ENCODE data around the gene HOXB4.
A peak's percentile ranks its signal among the peaks of the same experiment; 100 is the strongest.

DNA sequence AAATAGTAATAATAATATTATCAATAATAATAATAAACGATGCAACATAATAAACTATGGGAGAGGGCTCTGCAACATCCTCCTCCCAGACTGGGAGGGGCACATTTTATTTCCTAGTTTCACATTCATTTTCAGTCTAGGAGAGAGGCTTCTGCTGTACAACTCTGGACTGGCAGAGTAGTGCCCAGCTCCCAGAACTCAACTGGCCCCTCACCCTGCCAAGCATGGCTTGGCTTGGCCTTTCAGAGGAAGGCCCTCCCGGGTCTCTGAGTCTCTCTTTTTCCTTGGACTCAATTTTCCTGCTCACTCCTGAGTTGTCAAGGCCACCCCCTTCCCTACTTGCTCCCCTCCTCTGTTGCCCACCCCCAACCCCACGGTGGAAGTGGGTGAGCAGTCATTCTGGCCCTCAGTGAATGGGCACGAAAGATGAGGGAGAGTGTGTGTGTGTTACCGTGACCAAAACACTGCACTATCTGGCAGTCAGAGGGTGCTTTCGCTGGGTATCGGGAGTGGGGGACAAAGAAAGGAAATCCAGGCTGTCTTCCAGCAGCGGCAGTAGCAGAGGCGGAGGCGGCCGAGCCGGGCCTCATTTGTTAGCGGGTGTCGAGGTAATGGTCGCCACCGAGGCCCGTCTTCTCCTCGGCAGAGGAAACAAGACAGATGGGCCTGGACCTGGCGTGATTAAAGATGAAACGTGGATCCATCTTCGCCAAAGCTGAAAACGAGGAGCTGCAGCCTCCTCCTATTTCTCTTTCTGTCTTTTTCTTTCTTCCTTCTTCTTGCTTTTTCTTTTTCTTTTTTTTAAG, 2.3 kb downstream of the HOXB4 start:
- TF ChIP-seq, protein P1, sequence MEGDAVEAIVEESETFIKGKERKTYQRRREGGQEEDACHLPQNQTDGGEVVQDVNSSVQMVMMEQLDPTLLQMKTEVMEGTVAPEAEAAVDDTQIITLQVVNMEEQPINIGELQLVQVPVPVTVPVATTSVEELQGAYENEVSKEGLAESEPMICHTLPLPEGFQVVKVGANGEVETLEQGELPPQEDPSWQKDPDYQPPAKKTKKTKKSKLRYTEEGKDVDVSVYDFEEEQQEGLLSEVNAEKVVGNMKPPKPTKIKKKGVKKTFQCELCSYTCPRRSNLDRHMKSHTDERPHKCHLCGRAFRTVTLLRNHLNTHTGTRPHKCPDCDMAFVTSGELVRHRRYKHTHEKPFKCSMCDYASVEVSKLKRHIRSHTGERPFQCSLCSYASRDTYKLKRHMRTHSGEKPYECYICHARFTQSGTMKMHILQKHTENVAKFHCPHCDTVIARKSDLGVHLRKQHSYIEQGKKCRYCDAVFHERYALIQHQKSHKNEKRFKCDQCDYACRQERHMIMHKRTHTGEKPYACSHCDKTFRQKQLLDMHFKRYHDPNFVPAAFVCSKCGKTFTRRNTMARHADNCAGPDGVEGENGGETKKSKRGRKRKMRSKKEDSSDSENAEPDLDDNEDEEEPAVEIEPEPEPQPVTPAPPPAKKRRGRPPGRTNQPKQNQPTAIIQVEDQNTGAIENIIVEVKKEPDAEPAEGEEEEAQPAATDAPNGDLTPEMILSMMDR (IDR thresholded peaks at IDR 0.05) = no peak
- TF ChIP-seq EP300 (IDR thresholded peaks at IDR 0.05) (no peak), POLR2A (IDR thresholded peaks at IDR 0.05; ENCODE audit: low read depth) (no peak), POLR2AphosphoS5 (IDR thresholded peaks at IDR 0.05) (peak; percentile 14 to 57)

Measured in esophagus muscularis mucosa (tissue), 4 donors.